Stimulated activated naive B cell treated with anti-CD40 and anti-IgM and Interleukin-4, amounts not matched to agents 10 μg/mL and 1 μg/mL and 100 μg/mL, for 72 hours (primary cell): Measurements from ENCODE around the gene LEP.

Experiments used
- ATAC-seq, 2 donors: fragments of 150-1000 bp; cut with Tn5 transposase; replicated peaks; 2 replicates each; pipeline ENCODE4 v1.10.0; 2021; ENCODE audit warnings: moderate library complexity in 1 of 2
- DNase-seq: peaks from one replicate; pipeline ENCODE4 v3.0.0; 2021
- H3K27ac Mint-ChIP-seq: one replicate; pipeline ENCODE4 v1.8.0; 2022; ENCODE audit warnings: mild to moderate bottlenecking, mixed read lengths
- H3K27me3 Mint-ChIP-seq, 2 donors: one replicate each; pipeline ENCODE4 v1.8.0; 2022; ENCODE audit warnings: mixed read lengths in 2 of 2
- H3K36me3 Mint-ChIP-seq, 2 donors: one replicate each; pipeline ENCODE4 v1.8.0; 2022; ENCODE audit warnings: mixed read lengths in 2 of 2, mild to moderate bottlenecking in 1 of 2
- H3K4me1 Mint-ChIP-seq, 2 donors: one replicate each; pipeline ENCODE4 v1.8.0; 2022; ENCODE audit warnings: mixed read lengths in 2 of 2, mild to moderate bottlenecking in 1 of 2
- H3K4me3 Mint-ChIP-seq, 2 donors: one replicate each; pipeline ENCODE4 v1.8.0; 2022; ENCODE audit warnings: mild to moderate bottlenecking in 2 of 2, mixed read lengths in 2 of 2, moderate library complexity in 1 of 2
- H3K9me3 Mint-ChIP-seq, 2 donors: one replicate each; pipeline ENCODE4 v1.8.0; 2022; ENCODE audit warnings: mixed read lengths in 2 of 2, mild to moderate bottlenecking in 1 of 2

The LEP gene

GRCh38 chr7:128240696-128241386 is at the start of gene LEP:
Gene LEP (plus strand): TSS chr7:128241278. CDS start chr7:128252019, 10,741 bp downstream.
- no peak within 1 kb of the TSS for H3K4me3 Mint-ChIP-seq
- ATAC-seq (no peak), DNase-seq (no peak)
- peaks cover 27 to 39% of the 10 kb centered on the region in 2 donors for H3K27me3 Mint-ChIP-seq
- no peak within 1 kb of the TSS for H3K27ac Mint-ChIP-seq
- no peaks in the 10 kb centered on the region for H3K4me1 Mint-ChIP-seq
- no peaks in the 10 kb centered on the region for H3K36me3 Mint-ChIP-seq
- H3K9me3 Mint-ChIP-seq, result peaks cover 3 to 4% of the 10 kb centered on the region in 2 donors

DNA sequence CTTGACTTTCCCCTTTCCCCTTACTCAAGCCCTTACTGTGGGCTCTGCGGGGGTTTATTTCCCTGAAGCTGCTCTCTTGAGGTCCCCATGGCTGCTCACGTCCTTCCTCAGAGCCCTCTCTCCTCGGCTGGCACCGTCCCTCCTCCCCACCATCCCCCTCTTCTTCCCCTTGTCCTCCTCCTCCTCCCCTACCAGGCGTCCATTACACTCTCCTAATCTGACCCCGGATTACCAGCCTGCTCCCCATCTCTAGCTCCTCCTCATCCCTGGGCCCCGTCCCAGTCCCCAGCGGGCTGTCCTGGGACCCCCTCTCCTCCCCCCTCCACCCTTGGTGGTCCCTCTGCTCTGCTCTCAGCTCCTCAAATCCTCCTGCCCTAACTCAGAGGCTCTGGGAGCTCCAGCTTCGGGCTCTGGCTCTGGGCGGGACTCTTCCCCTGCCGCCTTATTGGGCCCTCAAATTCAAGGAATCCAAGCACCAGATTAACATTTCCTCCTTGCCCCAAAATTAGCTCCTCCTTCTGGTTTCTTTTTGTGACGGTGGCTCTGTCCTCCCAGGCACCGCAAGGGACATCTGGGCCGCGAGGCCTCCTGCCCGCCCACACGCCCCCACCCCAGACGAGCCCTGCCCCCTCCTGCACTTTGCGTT is 48.5 kb upstream of the LEP start:
- H3K9me3 Mint-ChIP-seq, result peaks cover 17% of the 10 kb centered on the region in 2 donors
- peaks cover 51 to 66% of the 10 kb centered on the region in 2 donors for H3K27me3 Mint-ChIP-seq
- peaks cover 4 to 15% of the 10 kb centered on the region in 2 donors for H3K36me3 Mint-ChIP-seq
- H3K4me3 Mint-ChIP-seq, result no peak overlapping the region
- H3K27ac Mint-ChIP-seq, result no peak overlapping the region
- H3K4me1 Mint-ChIP-seq, result peaks cover 0 to 3% of the 10 kb centered on the region in 2 donors
- DNase-seq (no peak), ATAC-seq (no peak)

DNA sequence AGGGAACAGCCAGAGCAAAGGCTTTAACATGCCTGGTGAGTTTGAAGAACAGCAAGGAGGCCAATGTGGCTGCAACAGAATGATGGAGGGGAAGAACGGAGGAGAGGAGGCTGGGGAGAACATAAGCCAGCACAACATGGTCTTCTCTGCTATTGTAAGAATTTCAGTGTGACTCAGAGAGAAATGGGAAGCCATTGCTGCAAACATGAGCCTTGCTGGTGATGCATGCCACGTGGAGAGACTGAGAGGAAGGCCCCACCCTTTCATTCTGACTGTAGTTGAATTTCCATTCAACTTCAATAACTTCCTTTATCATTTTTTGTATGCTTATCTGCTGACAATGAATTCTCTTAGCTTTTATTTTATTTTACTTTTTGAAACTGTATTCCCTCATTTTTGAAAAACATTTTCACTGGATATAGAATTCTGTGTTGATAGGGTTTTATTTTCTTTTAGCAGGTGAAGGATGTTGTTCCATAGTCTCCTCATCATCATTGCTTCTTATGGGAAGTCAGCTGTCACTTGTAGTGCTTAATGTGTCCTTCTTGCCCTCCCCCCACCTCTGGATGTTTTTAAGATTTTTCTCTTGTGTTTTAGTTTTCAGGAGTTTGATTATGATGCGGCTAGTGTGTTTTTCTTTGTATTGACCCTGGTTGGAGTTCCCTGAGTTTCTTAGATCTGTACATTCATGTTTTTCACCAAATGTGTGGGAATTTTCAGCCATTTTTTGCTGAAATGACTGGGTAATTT is 46.4 kb upstream of the LEP start:
- Mint-ChIP-seq H3K4me3 (no peak overlapping the region), H3K4me1 (peaks cover 0 to 3% of the 10 kb centered on the region in 2 donors), H3K36me3 (peaks cover 4 to 15% of the 10 kb centered on the region in 2 donors), H3K9me3 (peaks cover 17% of the 10 kb centered on the region in 2 donors), H3K27ac (no peak overlapping the region), H3K27me3 (peaks cover 43 to 57% of the 10 kb centered on the region in 2 donors)
- DNase-seq (no peak), ATAC-seq (no peak)

DNA sequence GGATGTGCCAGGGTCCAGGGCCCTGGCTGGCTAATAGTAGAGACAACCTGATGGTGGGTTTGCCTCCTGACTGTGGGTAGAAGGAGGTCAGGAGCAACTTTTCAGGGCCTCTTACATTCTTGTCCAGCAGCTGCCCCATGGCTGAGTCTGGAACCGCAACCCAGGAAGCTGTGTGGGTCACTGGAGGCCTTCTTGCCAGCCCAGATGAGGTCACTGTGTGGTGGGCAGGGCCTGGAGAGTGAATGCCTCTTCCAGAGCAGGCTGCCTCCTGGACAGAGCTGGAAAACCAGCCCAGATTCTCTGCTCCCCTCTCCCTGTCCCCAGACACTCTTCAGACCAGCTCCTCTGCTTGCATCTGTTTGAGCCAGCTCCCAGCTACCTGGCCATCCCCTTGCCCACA is 43.5 kb upstream of the LEP start:
- Mint-ChIP-seq H3K4me1 (peaks cover 15 to 25% of the 10 kb centered on the region in 2 donors), H3K4me3 (no peak overlapping the region), H3K27me3 (peaks cover 43 to 61% of the 10 kb centered on the region in 2 donors), H3K27ac (no peak overlapping the region), H3K36me3 (peaks cover 4 to 15% of the 10 kb centered on the region in 2 donors), H3K9me3 (peaks cover 17% of the 10 kb centered on the region in 2 donors)
- ATAC-seq (no peak), DNase-seq (no peak)

- Mint-ChIP-seq H3K27ac (no peak overlapping the region), H3K9me3 (peaks cover 17% of the 10 kb centered on the region in 2 donors), H3K27me3 (peaks cover 43 to 63% of the 10 kb centered on the region in 2 donors), H3K4me3 (no peak overlapping the region), H3K4me1 (peaks cover 15 to 27% of the 10 kb centered on the region in 2 donors), H3K36me3 (peaks cover 4 to 15% of the 10 kb centered on the region in 2 donors)
- ATAC-seq (no peak), DNase-seq (no peak)
These were observed 43.0 kb upstream of the LEP start for GRCh38 chr7:128197989-128198580.

GRCh38 chr7:128200376-128200775 is 40.7 kb upstream of the LEP start:
- no peak for DNase-seq
- H3K27ac Mint-ChIP-seq, result no peak overlapping the region

DNA sequence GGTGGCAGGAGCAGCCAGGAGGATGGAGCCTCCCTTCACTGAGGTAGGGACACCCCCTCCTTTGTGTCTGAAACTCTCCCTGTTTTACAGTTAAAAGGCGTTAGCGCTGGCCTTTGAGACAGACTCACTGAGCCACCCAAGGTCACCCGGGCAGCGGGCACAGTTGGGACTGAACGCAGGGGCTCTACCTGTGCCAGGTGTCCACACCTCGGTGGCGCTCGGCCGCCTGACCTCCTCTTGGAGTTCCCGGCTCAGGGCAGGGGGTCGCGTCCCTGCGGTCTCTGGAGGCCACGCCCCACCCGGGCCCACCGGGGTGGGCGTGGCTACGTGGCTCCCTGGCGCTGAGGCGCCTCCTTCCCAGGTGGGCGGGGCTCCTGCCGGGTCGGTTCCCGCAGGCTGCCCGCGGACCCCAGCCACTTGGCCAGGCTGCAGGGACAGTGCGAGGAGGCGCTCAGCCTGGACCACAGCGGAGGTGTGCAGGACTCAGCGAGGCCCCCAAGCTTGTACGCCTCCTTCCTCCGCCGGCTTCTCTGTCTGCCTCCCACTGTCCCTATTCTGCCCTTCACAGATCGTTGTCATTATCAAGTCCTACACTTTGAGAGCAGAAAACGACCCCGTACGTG is 39.9 kb upstream of the LEP start:
- peaks cover 52 to 71% of the 10 kb centered on the region in 2 donors for H3K27me3 Mint-ChIP-seq
- peaks cover 2 to 4% of the 10 kb centered on the region in 2 donors for H3K36me3 Mint-ChIP-seq
- ATAC-seq (peak; percentile 33 to 61), DNase-seq (no peak)
- H3K9me3 Mint-ChIP-seq, result peaks cover 0 to 8% of the 10 kb centered on the region in 2 donors
- peak overlapping the region; percentile 57 to 61 for H3K4me3 Mint-ChIP-seq
- peaks cover 12 to 27% of the 10 kb centered on the region in 2 donors for H3K4me1 Mint-ChIP-seq
- H3K27ac Mint-ChIP-seq, result no peak overlapping the region

More at GRCh38 chr7:128200376-128200775, 40.7 kb upstream of the LEP start:
- ATAC-seq, result no peak
- Mint-ChIP-seq H3K9me3 (peaks cover 0 to 9% of the 10 kb centered on the region in 2 donors), H3K27me3 (peaks cover 48 to 71% of the 10 kb centered on the region in 2 donors), H3K4me3 (peak overlapping the region in 1 of 2 donors; percentile 21), H3K4me1 (peaks cover 12 to 27% of the 10 kb centered on the region in 2 donors), H3K36me3 (peaks cover 2 to 4% of the 10 kb centered on the region in 2 donors)

- peak overlapping the region; percentile 52 to 61 for H3K4me3 Mint-ChIP-seq
- DNase-seq, result no peak
- peaks cover 54 to 68% of the 10 kb centered on the region in 2 donors for H3K27me3 Mint-ChIP-seq
- no peak overlapping the region for H3K27ac Mint-ChIP-seq
- peak in 1 of 2 donors; percentile 4 for ATAC-seq
- peaks cover 0 to 7% of the 10 kb centered on the region in 2 donors for H3K9me3 Mint-ChIP-seq
- H3K36me3 Mint-ChIP-seq, result peaks cover 2 to 4% of the 10 kb centered on the region in 2 donors
- H3K4me1 Mint-ChIP-seq, result peaks cover 12 to 27% of the 10 kb centered on the region in 2 donors
These were observed 39.4 kb upstream of the LEP start for GRCh38 chr7:128201690-128202085.

- no peak overlapping the region for H3K27ac Mint-ChIP-seq
These were observed 38.7 kb upstream of the LEP start for GRCh38 chr7:128202287-128202957.

DNA sequence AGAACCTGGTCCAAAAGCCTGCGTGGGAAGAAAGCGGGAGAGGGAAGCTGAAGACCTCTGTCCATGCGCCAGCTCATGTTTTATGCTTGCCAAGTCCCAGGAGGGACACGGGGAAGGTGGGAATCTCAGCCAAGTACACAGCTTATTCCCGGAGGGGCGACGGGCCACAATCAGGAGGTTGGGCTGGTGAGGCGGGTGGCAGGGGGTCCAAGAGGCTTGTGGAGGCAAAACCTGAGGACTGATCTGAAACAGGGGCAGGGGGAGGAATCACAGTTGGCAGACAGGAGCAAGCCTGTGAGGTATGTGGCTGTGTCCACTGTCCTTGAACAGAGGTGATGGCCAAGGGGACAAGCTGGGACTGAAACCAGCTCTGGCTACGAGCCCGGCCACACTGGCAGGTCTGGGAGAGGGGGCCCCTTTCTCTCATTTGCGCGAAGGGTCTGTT is 38.0 kb upstream of the LEP start:
- Mint-ChIP-seq H3K27me3 (peaks cover 56 to 62% of the 10 kb centered on the region in 2 donors), H3K4me3 (no peak overlapping the region), H3K27ac (no peak overlapping the region)

More at GRCh38 chr7:128202287-128202957, 38.7 kb upstream of the LEP start:
- no peak for ATAC-seq
- H3K4me3 Mint-ChIP-seq, result peak overlapping the region in 1 of 2 donors; percentile 61
- peaks cover 12 to 27% of the 10 kb centered on the region in 2 donors for H3K4me1 Mint-ChIP-seq
- H3K36me3 Mint-ChIP-seq, result peaks cover 2 to 4% of the 10 kb centered on the region in 2 donors
- no peak for DNase-seq
- H3K27me3 Mint-ChIP-seq, result peaks cover 56 to 68% of the 10 kb centered on the region in 2 donors
- peaks cover 0 to 3% of the 10 kb centered on the region in 2 donors for H3K9me3 Mint-ChIP-seq

GRCh38 chr7:128203710-128204214 is 37.3 kb upstream of the LEP start:
- Mint-ChIP-seq H3K27ac (peak overlapping the region; percentile 52), H3K4me3 (no peak overlapping the region), H3K27me3 (peaks cover 56 to 62% of the 10 kb centered on the region in 2 donors), H3K36me3 (peaks cover 2 to 4% of the 10 kb centered on the region in 2 donors), H3K4me1 (peaks cover 12 to 27% of the 10 kb centered on the region in 2 donors), H3K9me3 (peaks cover 0 to 3% of the 10 kb centered on the region in 2 donors)
- no peak for DNase-seq
- ATAC-seq, result no peak

More for the DNA sequence above, 38.0 kb upstream of the LEP start:
- Mint-ChIP-seq H3K4me1 (peaks cover 12 to 27% of the 10 kb centered on the region in 2 donors), H3K9me3 (peaks cover 0 to 3% of the 10 kb centered on the region in 2 donors), H3K36me3 (peaks cover 2 to 4% of the 10 kb centered on the region in 2 donors)
- ATAC-seq (no peak), DNase-seq (no peak)

DNA sequence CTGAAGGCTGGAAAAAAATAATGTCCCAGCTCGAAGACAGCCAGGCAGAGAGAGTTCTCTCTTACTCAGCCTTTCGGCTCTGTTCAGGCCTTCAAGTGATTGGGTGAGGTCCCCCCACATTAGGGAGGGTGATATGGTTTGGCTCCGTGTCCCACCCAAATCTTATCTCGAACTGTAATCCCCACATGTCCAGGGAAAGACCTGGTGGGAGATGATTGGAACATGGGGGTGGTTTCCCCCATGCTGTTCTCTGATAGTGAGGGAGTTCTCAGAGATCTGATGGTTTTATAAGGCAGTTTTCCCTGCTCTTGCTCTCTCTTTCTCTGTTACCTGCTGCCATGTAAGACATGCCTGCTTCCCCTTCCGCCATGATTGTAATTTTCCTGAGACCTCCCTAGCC is 36.6 kb upstream of the LEP start:
- no peak for ATAC-seq
- Mint-ChIP-seq H3K9me3 (peaks cover 0 to 3% of the 10 kb centered on the region in 2 donors), H3K27ac (no peak overlapping the region), H3K36me3 (peaks cover 2 to 4% of the 10 kb centered on the region in 2 donors), H3K4me3 (no peak overlapping the region), H3K4me1 (peaks cover 12 to 27% of the 10 kb centered on the region in 2 donors), H3K27me3 (peaks cover 52 to 57% of the 10 kb centered on the region in 2 donors)
- DNase-seq, result no peak

DNA sequence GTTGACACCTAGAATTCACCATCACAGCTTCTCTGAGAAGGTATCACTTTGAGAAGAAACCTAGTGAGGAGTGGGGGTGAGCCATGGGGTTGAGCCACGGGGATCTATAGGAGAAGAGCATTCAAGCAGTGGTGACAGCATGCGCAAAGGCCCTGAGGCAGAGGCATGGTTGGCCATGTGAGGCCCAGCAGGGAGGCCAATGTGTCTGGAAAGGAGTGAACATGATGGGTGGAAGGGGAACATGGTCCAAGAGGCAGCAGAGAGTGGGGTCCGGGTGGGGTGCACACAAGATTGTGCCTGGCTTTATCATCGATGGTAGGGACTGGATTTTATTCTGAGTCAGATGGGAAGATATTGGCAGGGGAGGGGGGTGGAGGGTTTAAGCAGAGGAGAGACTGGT is 36.0 kb upstream of the LEP start:
- no peak for ATAC-seq
- peaks cover 52 to 58% of the 10 kb centered on the region in 2 donors for H3K27me3 Mint-ChIP-seq
- H3K9me3 Mint-ChIP-seq, result peaks cover 0 to 3% of the 10 kb centered on the region in 2 donors

More for the DNA sequence above, 36.0 kb upstream of the LEP start:
- Mint-ChIP-seq H3K36me3 (peaks cover 2 to 4% of the 10 kb centered on the region in 2 donors), H3K4me3 (no peak overlapping the region), H3K27ac (no peak overlapping the region), H3K4me1 (peaks cover 12 to 27% of the 10 kb centered on the region in 2 donors)
- no peak for DNase-seq
